GM19324 (cell line): ENCODE results near the gene ULK4.
"Not testable (repeated sequence)": the region's sequence is repeated elsewhere in the genome, so short reads cannot be mapped to it uniquely, and the experiment has no call there.

Experiments used
- ATAC-seq: cut with Tn5 transposase; IDR thresholded peaks from one replicate; pipeline ENCODE4 v1.9.1; 2021; ENCODE audit warnings: mild to moderate bottlenecking, moderate library complexity; ENCODE audit not compliant: unreplicated experiment, low FRiP score

Gene ULK4

GRCh38 chr3:41960826-41961750 lies 815 bp downstream of the ULK4 start:
- peak; percentile 3 for ATAC-seq

GRCh38 chr3:41956574-41956973 lies 5.3 kb downstream of the ULK4 start:
- ATAC-seq, result no peak

DNA sequence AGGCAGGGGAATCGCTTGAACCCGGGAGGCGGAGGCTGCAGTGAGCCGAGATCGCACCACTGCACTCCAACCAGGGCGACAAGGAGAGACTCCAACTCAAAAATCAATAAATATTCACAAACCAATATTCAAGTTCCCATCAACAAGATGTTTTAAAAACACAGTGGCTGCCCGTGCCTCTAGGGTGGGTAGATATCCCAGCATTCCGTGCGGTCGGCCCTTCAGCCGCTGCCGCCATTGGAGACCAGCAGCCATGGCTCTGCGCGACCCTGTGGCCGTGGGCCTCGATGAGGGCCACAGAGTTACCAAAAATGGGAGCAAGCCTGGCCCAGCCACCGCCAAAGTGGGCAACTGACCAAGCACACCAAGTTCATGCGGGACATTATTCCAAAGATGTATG lies 6.7 kb downstream of the ULK4 start:
- no peak for ATAC-seq

- ATAC-seq, result no peak
Observed at GRCh38 chr3:41943311-41943843, 18.5 kb downstream of the ULK4 start.

GRCh38 chr3:41940393-41940792 lies 21.5 kb downstream of the ULK4 start:
- no peak for ATAC-seq

DNA sequence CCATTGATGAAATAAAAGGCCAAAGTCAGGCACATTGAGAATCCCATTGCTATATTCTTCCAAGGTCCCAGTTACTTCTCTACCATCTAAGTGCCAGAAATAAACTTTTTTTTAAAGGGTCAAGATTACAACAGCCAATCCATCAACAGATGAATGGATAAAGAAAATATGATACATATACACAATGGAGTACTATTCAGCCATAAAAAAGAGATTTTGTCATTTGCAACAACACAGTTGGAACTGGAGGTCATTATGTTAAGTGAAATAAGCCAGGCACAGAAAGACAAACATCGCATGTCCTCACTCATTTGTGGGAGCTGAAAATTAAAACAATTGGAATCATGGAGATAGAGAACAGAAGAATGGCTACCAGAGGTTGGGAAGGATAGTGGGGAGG lies 25.5 kb downstream of the ULK4 start:
- no peak for ATAC-seq

- ATAC-seq, result no peak
Observed at GRCh38 chr3:41933154-41933676, 28.7 kb downstream of the ULK4 start.

DNA sequence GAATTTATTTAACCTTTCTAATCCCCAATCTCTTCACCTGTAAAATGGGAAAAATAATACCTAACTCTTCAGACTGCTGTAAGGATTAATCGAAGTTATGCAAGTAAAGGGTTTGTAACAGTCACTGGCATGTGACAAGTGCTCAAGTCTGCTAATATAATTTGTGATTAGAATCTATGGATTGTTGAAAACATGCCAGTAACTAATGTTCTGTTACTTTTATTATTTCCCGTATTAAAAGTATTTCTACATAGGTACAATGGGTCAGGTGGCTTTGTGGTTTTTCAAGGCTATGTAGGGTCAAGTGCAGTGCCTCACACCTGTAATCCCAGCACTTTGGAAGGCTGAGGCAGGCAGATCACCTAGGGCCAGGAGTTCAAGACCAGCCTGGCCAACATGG lies 29.4 kb downstream of the ULK4 start:
- ATAC-seq, result no peak

- ATAC-seq, result no peak
Observed at GRCh38 chr3:41920406-41920965, 41.4 kb downstream of the ULK4 start.

DNA sequence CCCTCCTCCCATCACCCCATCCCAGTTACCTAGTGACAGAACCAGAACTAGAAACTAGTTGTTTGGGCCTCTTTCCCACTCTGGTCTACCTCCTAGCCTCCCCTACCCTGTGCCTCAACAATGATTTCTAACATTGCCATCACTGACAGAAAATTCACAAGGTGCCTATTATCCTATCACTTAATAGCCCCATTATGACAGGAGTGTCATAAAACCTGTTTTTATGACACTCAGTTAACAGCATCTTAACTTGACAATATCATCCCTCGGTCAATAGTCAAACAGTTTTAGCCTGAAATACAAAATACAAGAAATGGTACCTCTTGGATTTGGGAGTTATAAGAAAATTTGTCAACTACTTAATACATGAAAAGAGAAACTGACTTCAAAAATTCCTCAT lies 46.5 kb downstream of the ULK4 start:
- no peak for ATAC-seq

DNA sequence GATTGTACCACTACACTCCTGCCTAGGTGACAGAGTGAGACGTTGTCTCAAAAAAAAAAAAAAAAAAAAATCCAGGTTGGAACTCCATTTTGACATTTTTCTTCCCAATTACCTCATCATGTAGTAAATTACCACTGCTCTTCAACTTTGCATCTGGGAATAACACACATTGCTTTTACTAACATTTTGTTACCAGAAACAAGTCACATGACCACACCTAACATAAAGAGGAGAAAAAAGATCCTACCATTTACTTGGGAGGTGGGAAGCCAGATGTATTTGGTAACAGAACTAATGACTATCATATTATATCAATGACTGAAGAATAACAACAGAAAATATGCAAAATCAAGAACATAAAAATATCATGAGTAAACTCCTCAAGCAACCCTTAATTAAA lies 49.6 kb downstream of the ULK4 start:
- ATAC-seq, result no peak

DNA sequence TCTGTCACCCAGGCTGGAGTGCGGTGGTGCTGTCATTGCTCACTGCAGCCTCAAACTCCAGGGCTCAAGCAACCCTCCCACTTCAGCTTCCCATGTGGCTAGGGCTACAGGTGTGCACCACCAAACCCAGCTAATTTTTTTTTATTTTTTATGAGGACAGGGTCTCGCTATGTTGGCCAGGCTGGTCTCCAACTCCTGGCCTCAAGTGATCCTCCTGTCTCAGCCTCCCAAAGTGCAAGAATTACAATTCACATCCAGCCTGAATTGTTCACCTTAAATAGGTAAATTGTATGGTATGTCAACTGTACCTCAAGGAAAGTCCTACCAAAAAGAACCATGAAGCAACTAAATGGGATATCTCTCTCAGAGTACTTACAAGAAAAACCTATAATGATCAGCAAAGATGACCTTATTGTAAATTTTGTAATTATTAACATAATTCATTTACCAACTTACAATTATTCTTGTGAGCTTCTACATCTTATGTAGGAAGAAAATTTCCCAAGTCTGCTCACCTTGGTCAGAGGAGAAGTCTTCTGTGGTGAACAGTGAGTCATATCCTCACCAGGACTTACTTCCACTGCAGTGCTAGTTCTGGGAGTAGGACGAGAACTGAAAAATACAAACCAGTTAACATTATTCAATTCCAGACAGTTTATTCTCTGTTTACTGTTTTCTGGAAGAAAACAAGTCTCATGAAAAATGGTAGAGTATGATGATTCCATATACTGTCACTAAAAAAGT lies 54.4 kb downstream of the ULK4 start:
- ATAC-seq, result no peak

DNA sequence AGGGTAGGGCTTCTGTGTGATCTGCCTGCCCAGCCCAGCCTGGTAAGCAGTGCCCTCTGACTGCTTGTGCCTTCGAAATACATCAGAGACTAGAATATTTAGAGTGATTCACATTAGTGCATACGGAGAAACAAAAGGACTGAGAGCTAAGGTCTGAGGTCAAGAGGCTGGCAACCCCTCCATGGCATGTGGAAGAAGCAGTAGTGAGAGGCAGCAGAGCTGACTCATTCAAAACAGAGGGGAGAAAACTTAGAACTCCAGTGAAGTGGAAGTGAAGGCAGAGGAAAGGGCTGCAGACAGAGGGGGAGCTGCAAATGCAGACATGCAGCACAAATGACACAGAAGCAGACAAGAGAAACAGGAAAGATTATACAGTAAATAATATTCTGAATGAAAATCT lies 61.6 kb downstream of the ULK4 start:
- no peak for ATAC-seq

DNA sequence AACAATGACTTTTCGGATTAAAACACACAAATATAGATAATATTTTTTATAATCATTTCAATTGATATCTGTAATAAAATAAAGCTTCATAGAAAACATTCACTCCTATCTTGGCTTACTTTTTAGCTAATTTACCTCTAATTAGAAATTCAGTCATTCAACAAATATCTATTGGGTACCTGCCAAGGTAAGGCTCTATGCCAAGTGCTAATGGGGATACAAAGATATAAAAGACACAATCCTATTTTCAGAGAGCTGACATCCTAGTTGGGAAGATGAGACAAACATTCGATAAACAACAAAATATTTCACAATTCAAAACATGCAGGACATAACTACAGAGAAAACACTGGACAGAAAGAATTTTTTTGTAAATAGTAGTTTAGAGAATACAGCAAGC lies 63.3 kb downstream of the ULK4 start:
- no peak for ATAC-seq

DNA sequence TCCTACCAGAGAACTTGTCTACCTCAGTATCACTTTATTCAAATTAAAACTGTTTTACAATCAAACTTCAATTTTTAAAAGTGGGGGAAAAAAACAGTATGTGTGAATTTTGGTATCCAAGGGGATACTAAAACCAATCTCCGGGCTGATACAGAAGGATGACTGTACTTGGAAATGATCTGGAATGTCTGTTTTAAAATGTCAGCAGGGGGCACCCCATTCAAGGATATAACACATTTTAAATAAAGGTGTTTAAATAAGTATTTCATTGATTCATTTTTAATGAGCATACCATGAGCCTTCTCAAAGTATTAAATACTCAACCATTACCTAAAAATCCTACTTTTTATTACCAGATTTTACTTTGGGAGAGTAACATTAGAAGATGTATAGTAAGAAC lies 67.9 kb downstream of the ULK4 start:
- ATAC-seq, result no peak

GRCh38 chr3:41888368-41889076 lies 73.4 kb downstream of the ULK4 start:
- no peak for ATAC-seq

DNA sequence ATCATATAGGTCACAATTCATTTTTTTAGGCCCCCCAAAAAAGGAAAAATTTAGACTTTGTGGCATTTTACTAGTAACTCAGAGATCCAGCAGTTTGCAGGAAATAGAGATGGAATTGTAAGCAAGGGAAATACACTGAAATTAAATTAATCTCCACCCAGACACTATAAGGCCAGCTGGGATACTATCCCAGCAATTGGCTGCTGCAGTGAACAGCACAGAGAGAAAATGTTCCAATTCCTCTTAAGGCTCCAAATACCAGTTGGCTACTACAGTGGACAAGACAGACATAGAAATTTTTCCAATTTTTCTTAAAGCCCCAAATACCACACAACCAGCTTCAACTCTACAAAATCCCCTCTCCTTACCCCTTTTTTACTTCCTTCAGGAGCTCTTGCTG lies 78.9 kb downstream of the ULK4 start:
- ATAC-seq, result no peak

DNA sequence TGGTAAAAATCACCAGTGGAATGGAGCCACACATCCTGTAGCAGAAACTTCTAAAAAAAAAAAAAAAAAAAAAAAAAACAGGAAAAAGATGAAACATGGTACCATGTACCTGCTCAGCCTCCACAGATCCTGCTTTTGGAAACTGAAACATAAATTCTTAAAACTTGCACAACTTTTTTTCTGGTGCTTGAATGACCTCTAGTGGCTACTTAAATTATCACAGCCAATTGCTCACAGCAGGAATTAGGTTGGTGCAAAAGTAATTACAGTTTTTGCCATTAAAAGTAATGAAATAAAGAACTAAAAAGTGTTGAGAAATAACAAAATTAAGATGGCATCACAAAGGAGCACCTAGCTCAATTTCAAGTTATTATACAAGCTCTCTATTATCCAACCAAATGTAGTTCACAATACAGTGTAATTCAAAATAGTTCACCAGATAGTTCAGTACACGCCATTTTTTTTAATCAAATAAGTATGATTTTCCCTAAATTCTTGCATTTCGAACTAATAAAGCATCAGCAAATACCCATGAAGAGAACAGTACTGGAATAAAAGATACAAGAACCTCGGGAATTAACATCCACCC lies 80.6 kb downstream of the ULK4 start:
- no peak for ATAC-seq

GRCh38 chr3:41880387-41880786 lies 81.5 kb downstream of the ULK4 start:
- no peak for ATAC-seq

- not testable (repeated sequence) for ATAC-seq
Observed at GRCh38 chr3:41877741-41878140, 84.2 kb downstream of the ULK4 start.
